Stimulated activated naive CD4-positive, alpha-beta T cell (primary cell): ENCODE measurements around the gene CDK15.

Experiments used
- DNase-seq, 6 experiments: peaks; one replicate each; lab custom pipeline; 2025; lab: John Stamatoyannopoulos, UW

The CDK15 gene

GRCh38 chr2:201939453-201939941, 133.2 kb downstream of the CDK15 start:
- no peak for DNase-seq

DNA sequence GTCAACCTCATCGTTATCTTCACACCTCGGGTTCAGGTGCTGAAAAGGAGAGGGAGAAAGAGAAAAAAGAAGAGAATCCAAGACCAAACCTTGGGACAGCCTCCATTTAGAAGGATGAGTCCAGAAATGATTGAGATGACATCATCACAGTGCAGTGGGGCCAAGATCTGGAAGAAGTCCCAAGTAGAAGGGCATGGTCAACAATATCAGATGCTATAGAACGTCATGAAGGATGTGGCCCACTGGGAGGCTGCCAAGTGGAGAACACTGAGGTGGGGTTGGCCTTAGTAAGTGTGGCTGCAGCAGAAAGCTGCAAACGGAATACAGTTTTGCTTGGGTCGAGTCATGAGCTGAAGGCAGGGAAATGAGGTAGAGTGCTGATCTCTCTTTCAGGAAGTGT, 136.2 kb downstream of the CDK15 start:
- DNase-seq, result no peak
